DMS53 (cell line): ENCODE data around the gene SURF4.

Experiments
- DNase-seq: peaks from one replicate; lab custom pipeline; 2025; lab: John Stamatoyannopoulos, UW

SURF4 gene

GRCh38 chr9:133374612-133375115 lies 1.2 kb downstream of the SURF4 start:
- DNase-seq: no peak

- DNase-seq: no peak
Observed at GRCh38 chr9:133372144-133372543, 3.7 kb downstream of the SURF4 start.

- no peak for DNase-seq
Observed at GRCh38 chr9:133371261-133371711, 4.6 kb downstream of the SURF4 start.

- no peak for DNase-seq
Observed at GRCh38 chr9:133370685-133371084, 5.2 kb downstream of the SURF4 start.

- DNase-seq: no peak
Observed at GRCh38 chr9:133369933-133370332, 5.9 kb downstream of the SURF4 start.

GRCh38 chr9:133369422-133369821 lies 6.4 kb downstream of the SURF4 start:
- DNase-seq: no peak

GRCh38 chr9:133368249-133368881 lies 7.5 kb downstream of the SURF4 start:
- DNase-seq: peak; percentile 57

- DNase-seq: no peak
Observed at GRCh38 chr9:133367778-133368177, 8.1 kb downstream of the SURF4 start.

GRCh38 chr9:133367221-133367620 lies 8.6 kb downstream of the SURF4 start:
- no peak for DNase-seq

- no peak for DNase-seq
Observed at GRCh38 chr9:133366435-133366834, 9.4 kb downstream of the SURF4 start.

- DNase-seq: no peak
Observed at GRCh38 chr9:133362359-133363044, 13.4 kb downstream of the SURF4 start.

- DNase-seq: no peak
Observed at GRCh38 chr9:133361507-133362092, 14.3 kb downstream of the SURF4 start.

- DNase-seq: no peak
Observed at GRCh38 chr9:133360400-133361393, 15.2 kb downstream of the SURF4 start.

GRCh38 chr9:133359399-133360175 lies 16.3 kb downstream of the SURF4 start:
- DNase-seq: peak; percentile 41

GRCh38 chr9:133357656-133358055 lies 18.2 kb downstream of the SURF4 start:
- no peak for DNase-seq

GRCh38 chr9:133356391-133357091 lies 19.3 kb downstream of the SURF4 start, which contains the start of the genes SURF1 and SURF2:
SURF1 (minus strand) TSS chr9:133356487; CDS start chr9:133356453, 34 bp downstream.
SURF2 (plus strand) TSS chr9:133356550; CDS start chr9:133356593, 43 bp downstream.
- DNase-seq: peak; percentile 94

- peak; percentile 77 for DNase-seq
Observed at GRCh38 chr9:133355881-133356357, 19.9 kb downstream of the SURF4 start.

- DNase-seq: no peak
Observed at GRCh38 chr9:133354766-133355165, 21.1 kb downstream of the SURF4 start.

- DNase-seq: no peak
Observed at GRCh38 chr9:133353548-133353947, 22.3 kb downstream of the SURF4 start.
